PFSK-1 (cell line): ENCODE results near the gene TPRKB.

Experiments used
- FOXP2 ChIP-seq: optimal IDR thresholded peaks from 2 replicates; pipeline ENCODE3; 2011; ENCODE audit warnings: borderline replicate concordance, control low read depth, inconsistent platforms; ENCODE audit not compliant: insufficient read depth; ENCODE audit errors: extremely low read length, extremely low read depth
- POLR2AphosphoS5 ChIP-seq: IDR thresholded peaks from 2 replicates; pipeline ENCODE4 v1.6.1; 2012; ENCODE audit warnings: low read depth, mild to moderate bottlenecking, control low read depth, low read length, moderate library complexity
- SIN3A ChIP-seq: IDR thresholded peaks from 2 replicates; pipeline ENCODE4 v1.6.1; 2012; ENCODE audit warnings: mild to moderate bottlenecking, low read length, moderate library complexity, borderline replicate concordance; ENCODE audit not compliant: insufficient read depth
- TAF1 ChIP-seq: IDR thresholded peaks from 2 replicates; pipeline ENCODE4 v1.6.1; 2012; ENCODE audit warnings: low read length, control low read depth, borderline replicate concordance; ENCODE audit not compliant: insufficient read depth
- TF ChIP-seq, protein P1 (sequence below), 2 experiments: IDR thresholded peaks; 2 replicates each; pipeline versions ENCODE4 v1.6.1 to v1.8.0; 2011 to 2012; ENCODE audit warnings: low read depth in 2 of 2, low read length in 2 of 2, control low read depth in 1 of 2, inconsistent platforms in 1 of 2, mild to moderate bottlenecking in 1 of 2, moderate library complexity in 1 of 2; ENCODE audit not compliant: insufficient read depth in 1 of 2

Gene TPRKB

DNA sequence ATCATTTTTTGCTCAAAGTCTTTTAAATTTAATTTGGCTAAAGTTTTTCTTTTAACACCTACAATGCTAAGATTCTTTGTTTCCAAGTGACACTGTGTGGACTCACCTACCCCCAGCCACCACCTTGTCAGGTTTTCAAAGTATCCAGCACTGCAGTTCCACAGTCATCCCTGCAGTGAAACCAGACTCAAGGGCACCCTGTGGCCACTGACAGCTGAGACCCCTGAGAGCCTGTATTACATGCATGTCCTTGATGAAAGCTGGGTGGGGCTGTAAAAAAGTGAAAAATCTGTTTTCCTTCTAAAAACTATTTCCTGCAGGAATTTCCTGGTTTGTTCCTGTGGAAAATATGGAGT lies 19.9 kb downstream of the TPRKB start:
- TF ChIP-seq POLR2AphosphoS5 (no peak), SIN3A (no peak)

DNA sequence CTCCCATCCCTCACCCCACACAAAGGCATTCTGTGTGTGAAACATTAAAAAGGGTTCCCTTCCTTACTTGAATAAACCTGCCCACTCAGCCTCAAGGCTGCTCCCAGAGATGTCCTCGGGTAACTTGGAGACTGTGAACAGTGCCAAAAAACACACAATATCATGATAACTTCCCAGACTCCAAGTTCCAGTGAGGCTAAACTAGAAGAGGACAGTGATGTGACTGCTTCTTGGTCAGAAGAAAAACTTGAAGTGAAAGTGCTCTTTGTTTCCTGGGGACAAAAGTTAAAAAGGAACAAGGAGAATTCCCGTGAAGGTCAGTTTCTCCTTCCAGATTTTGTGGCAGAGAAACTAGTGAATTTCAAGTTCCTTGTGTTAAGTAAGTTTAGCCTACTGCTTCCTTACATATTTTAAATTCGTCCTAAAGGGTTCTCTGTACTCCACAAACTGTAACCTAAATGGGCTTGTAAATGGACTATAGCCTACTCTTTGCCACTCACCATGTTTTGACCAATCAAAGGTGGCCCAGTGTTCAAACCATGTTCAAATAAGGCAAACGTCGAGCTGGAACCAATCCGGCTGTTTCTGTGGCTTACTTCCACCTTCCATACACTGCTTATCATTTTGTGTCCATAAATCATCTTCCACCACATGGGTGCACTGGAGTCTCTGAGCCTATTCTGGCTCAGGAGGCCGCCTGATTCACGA lies 20.4 kb downstream of the TPRKB start:
- TF ChIP-seq TAF1 (no peak), POLR2AphosphoS5 (no peak), FOXP2 (no peak), SIN3A (no peak)
- TF ChIP-seq, protein P1, sequence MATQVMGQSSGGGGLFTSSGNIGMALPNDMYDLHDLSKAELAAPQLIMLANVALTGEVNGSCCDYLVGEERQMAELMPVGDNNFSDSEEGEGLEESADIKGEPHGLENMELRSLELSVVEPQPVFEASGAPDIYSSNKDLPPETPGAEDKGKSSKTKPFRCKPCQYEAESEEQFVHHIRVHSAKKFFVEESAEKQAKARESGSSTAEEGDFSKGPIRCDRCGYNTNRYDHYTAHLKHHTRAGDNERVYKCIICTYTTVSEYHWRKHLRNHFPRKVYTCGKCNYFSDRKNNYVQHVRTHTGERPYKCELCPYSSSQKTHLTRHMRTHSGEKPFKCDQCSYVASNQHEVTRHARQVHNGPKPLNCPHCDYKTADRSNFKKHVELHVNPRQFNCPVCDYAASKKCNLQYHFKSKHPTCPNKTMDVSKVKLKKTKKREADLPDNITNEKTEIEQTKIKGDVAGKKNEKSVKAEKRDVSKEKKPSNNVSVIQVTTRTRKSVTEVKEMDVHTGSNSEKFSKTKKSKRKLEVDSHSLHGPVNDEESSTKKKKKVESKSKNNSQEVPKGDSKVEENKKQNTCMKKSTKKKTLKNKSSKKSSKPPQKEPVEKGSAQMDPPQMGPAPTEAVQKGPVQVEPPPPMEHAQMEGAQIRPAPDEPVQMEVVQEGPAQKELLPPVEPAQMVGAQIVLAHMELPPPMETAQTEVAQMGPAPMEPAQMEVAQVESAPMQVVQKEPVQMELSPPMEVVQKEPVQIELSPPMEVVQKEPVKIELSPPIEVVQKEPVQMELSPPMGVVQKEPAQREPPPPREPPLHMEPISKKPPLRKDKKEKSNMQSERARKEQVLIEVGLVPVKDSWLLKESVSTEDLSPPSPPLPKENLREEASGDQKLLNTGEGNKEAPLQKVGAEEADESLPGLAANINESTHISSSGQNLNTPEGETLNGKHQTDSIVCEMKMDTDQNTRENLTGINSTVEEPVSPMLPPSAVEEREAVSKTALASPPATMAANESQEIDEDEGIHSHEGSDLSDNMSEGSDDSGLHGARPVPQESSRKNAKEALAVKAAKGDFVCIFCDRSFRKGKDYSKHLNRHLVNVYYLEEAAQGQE (IDR thresholded peaks at IDR 0.05; ENCODE audit: insufficient read depth in 1 of 2, low read depth in 2 of 2, low read length in 2 of 2), result no peak

DNA sequence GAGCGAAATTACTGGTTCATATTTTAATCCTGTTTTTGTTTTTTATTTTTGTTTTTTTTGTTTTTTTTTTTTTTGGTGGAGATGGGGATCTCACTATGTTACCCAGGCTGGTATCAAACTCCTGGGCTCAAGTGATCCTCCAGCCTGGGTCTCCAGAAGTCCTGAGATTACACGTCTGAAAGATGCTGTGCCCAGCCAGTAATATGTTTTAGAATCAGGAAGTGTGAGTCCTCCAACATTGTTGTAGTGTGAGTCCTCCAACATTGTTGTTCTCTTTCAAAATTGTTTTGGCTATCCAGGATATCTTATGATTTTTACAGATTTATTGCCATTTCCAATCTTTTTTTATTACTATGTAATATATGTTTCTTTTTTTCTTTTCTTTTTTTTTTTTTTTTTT lies 23.1 kb downstream of the TPRKB start:
- no peak for TF ChIP-seq SIN3A
- no peak for TF ChIP-seq POLR2AphosphoS5
- TF ChIP-seq, protein P1 (IDR thresholded peaks at IDR 0.05; ENCODE audit: insufficient read depth in 1 of 2, low read depth in 2 of 2, low read length in 2 of 2), result no peak
- TF ChIP-seq FOXP2, result no peak
- no peak for TF ChIP-seq TAF1

DNA sequence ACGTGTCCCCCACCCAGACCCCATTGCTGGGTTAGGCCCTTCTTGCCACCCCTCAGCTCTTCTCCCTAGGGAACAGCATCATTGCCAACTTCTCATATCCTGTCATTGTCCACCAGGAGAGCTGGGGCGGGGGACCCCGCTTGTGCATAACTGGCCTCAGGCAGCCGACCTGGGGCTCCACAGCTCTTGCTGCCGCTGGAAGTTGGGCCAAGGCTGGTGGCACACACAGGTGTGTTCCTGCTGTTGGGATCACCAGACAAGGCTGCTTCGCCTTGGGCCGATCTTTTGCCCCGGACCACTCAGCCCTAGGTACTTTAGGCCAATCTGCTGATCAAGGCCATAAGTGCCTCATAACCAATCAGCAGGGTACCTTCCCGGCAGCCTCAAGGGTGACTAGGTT lies 28.6 kb downstream of the TPRKB start:
- TF ChIP-seq TAF1, result no peak
- TF ChIP-seq SIN3A, result no peak
- no peak for TF ChIP-seq POLR2AphosphoS5
- TF ChIP-seq FOXP2, result no peak
- TF ChIP-seq, protein P1 (IDR thresholded peaks at IDR 0.05; ENCODE audit: insufficient read depth in 1 of 2, low read depth in 2 of 2, low read length in 2 of 2), result no peak

DNA sequence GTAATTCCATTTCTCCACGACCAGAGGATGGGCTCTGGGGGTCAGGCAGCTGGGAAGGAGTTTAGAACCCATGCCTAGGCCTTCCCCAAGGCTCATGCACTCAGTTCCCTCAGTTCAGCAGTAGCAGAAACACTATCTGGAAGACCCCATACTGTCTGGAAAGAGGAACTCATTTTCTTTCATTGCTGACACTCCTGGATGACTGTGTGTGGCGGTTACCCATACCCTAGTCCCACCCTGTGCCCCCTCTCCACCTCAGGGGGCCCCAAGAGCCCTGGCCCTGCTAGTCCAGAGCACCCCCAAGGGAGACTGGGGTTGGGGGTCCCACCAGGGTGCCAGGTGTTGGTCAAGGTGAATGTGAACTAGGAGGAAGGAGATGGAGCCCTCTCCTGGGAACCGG lies 29.5 kb downstream of the TPRKB start:
- TF ChIP-seq POLR2AphosphoS5, result no peak
- TF ChIP-seq FOXP2, result no peak
- TF ChIP-seq, protein P1 (IDR thresholded peaks at IDR 0.05; ENCODE audit: insufficient read depth in 1 of 2, low read depth in 2 of 2, low read length in 2 of 2), result no peak
- TF ChIP-seq SIN3A, result no peak
- no peak for TF ChIP-seq TAF1
